Thoracic aorta endothelial cell (primary cell): Measurements from ENCODE around the gene FLVCR2. TPM values are rescaled to one million over a fixed set of nuclear protein-coding genes. Genes with fewer than 3 reads are reported as not detected.

Experiments
- small RNA-seq: library from RNA; depleted of rRNA; stranded (forward); fragments of <200 nt; gene quantifications from one replicate; pipeline ENCODE3, GENCODE V24; 2012
- total RNA-seq: library from RNA; depleted of rRNA; stranded (reverse); fragments of >200 nt; gene quantifications from 2 replicates; pipeline ENCODE4 v1.2.3, GENCODE V29; 2012

FLVCR2 gene
- total RNA-seq: 0.66 and 0.79 TPM in 2 replicates

GRCh38 chr14:75578102-75578785 lies at the start of gene FLVCR2:
TSS of gene FLVCR2 (plus strand) at chr14:75578620. CDS start at chr14:75578973, 353 bp downstream.

GRCh38 chr14:75660630-75661498 lies 82.4 kb downstream of the FLVCR2 start, which contains the start of the genes ERG28 and TTLL5:
TSS of gene ERG28 (minus strand) at chr14:75660876. CDS start at chr14:75657502, 3,374 bp downstream.
TSS of gene TTLL5 (plus strand) at chr14:75661246. CDS start at chr14:75663150, 1,904 bp downstream.

Small RNA genes within 50 kb of the gene (small RNA-seq; reads per million reads assigned to genes)
- gene RNA5SP387: not detected

Other genes with a start within 250 kb of the FLVCR2 start
- 3.3 and 6.1 TPM in 2 replicates for gene JDP2, start 150.6 kb upstream of the FLVCR2 start, total RNA-seq
- 1.7 TPM in 1 of 2 replicates, not detected in the other for gene BATF, start 56.2 kb upstream of the FLVCR2 start, total RNA-seq
- 9.7 and 14.4 TPM in 2 replicates for gene ERG28, start 82.3 kb downstream of the FLVCR2 start, total RNA-seq
- gene TTLL5, start 82.6 kb downstream of the FLVCR2 start, total RNA-seq: 77.5 and 81.5 TPM in 2 replicates